Mesothelial cell of epicardium (in vitro differentiated cells): ENCODE results near the gene TCIRG1. TPM values are rescaled to one million over a fixed set of nuclear protein-coding genes. Genes with fewer than 3 reads are reported as not detected.
A peak's percentile ranks its signal among the peaks of the same experiment; 100 is the strongest.

ENCODE experiments used
- DNase-seq, 2 experiments: peaks; one replicate each; pipeline ENCODE4 v3.0.0; 2021; ENCODE audit warnings: low spot score in 2 of 2; ENCODE audit not compliant: unreplicated experiment in 2 of 2
- H3K27ac Mint-ChIP-seq: 2 replicates; pipeline ENCODE4 v1.8.0; 2021; ENCODE audit warnings: mixed read lengths
- H3K27me3 Mint-ChIP-seq: 2 replicates; pipeline ENCODE4 v1.8.0; 2021; ENCODE audit warnings: low read depth, mixed read lengths
- H3K36me3 Mint-ChIP-seq: 2 replicates; pipeline ENCODE4 v1.8.0; 2021; ENCODE audit warnings: mixed read lengths
- H3K4me1 Mint-ChIP-seq: 2 replicates; pipeline ENCODE4 v1.8.0; 2021; ENCODE audit warnings: mixed read lengths
- H3K4me3 Mint-ChIP-seq: 2 replicates; pipeline ENCODE4 v1.8.0; 2021; ENCODE audit warnings: mild to moderate bottlenecking, moderate library complexity, mixed read lengths
- H3K9me3 Mint-ChIP-seq: 2 replicates; pipeline ENCODE4 v1.8.0; 2021; ENCODE audit warnings: mixed read lengths
- total RNA-seq: library from RNA; stranded (reverse); gene quantifications from 3 replicates; pipeline ENCODE4 v1.2.1, GENCODE V29; 2021
- TF ChIP-seq, protein P1 (sequence below): fragments of 200-600 bp; sonication (generic); IDR thresholded peaks from one replicate; pipeline ENCODE4 v1.5.0; 2021; ENCODE audit warnings: antibody characterized with exemption; ENCODE audit not compliant: unreplicated experiment

The TCIRG1 gene
- total RNA-seq, 1 donor from 2014 or later: 60.0 TPM

DNA sequence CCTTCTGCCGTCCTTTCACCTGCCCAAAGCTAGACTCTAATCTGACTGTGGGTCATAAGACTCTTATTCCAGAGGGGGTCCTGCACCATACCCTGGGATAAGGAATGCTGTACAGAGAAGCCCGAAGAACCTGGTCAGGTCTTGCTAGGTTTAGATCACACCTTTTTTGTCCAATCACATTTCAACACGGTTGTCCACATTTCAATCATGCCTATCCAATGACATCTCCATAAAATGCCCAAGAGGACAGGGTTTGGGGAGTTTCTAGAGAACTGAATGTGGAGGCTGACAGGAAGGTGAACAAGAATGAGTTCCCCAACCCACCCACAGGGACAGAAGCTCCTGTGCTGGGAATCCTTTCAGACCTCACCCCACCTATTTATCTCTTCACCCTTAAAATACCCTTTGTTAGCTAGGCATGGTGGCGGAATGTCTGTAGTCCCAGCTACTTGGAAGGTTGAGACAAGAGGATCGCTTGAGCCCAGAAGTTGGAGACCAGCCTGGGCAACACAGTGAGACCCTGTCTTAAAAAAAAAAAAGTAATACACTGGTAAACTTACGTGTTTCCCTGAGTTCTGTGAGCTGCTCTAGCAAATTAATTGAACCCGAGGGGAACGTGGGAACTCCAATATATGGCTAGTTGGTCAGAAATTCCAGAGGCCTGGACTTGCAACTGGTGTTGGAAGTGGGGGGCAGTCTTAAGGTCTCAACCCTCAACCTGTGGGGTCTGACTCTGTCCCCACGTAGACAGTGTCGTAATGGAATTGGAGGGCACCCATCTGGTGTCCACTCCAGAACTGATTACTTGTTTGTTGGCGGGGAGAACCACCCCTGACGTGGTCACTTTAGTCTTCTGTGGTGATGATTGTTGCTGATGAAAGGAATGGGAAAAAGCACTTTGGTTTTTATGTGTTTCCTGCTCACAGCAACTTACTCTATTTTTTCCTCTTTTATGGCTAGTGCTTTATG lies 17.8 kb downstream of the TCIRG1 start:
- H3K4me1 Mint-ChIP-seq: no peaks in the 10 kb centered on the region
- TF ChIP-seq, protein P1, sequence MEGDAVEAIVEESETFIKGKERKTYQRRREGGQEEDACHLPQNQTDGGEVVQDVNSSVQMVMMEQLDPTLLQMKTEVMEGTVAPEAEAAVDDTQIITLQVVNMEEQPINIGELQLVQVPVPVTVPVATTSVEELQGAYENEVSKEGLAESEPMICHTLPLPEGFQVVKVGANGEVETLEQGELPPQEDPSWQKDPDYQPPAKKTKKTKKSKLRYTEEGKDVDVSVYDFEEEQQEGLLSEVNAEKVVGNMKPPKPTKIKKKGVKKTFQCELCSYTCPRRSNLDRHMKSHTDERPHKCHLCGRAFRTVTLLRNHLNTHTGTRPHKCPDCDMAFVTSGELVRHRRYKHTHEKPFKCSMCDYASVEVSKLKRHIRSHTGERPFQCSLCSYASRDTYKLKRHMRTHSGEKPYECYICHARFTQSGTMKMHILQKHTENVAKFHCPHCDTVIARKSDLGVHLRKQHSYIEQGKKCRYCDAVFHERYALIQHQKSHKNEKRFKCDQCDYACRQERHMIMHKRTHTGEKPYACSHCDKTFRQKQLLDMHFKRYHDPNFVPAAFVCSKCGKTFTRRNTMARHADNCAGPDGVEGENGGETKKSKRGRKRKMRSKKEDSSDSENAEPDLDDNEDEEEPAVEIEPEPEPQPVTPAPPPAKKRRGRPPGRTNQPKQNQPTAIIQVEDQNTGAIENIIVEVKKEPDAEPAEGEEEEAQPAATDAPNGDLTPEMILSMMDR: no peak
- no peaks in the 10 kb centered on the region for H3K27me3 Mint-ChIP-seq
- DNase-seq: no peak
- peaks cover 39% of the 10 kb centered on the region for H3K36me3 Mint-ChIP-seq
- no peaks in the 10 kb centered on the region for H3K9me3 Mint-ChIP-seq
- H3K27ac Mint-ChIP-seq: peak overlapping the region; percentile 27
- H3K4me3 Mint-ChIP-seq: no peak overlapping the region

DNA sequence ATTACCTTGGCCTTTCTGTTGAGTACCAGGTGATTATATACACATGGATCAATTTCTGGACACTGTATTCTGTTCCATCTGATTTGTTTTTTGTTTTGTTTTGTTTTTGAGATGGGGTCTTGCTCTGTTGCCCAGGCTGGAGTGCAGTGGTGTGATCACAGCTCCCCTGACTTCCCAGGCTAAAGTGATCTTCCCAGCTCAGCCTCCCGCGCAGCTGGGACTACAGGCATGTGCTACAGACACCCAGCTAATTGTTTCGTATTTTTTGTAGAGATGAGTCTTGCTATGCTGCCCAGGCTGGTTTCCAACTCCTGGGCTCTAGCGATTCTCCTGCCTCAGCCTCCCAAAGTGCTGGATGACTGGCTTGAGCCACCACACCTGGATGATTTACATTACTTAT lies 19.0 kb downstream of the TCIRG1 start:
- no peaks in the 10 kb centered on the region for H3K27me3 Mint-ChIP-seq
- TF ChIP-seq, protein P1: no peak
- no peak overlapping the region for H3K27ac Mint-ChIP-seq
- DNase-seq: no peak
- H3K9me3 Mint-ChIP-seq: no peaks in the 10 kb centered on the region
- no peaks in the 10 kb centered on the region for H3K4me1 Mint-ChIP-seq
- H3K36me3 Mint-ChIP-seq: peaks cover 46% of the 10 kb centered on the region
- H3K4me3 Mint-ChIP-seq: no peak overlapping the region

DNA sequence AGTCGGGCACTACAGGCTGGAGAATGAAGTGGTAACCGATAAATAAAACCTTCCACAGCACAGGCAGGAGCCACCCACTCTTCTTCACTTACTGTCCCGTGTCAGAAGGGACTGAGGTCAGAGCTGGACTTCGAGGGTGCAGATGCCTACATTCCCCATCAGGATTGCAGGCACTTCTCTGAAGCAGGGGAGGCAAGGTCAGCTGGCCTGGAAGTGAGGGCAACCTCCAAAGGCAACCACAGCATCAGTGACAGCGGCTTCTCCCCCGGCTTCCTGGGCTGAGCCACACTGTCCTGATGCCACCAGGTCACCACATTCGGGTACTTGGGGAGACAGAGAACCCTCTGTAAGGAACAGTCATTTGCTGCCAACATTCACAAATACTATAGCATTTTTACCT lies 22.7 kb downstream of the TCIRG1 start:
- Mint-ChIP-seq H3K27me3 (no peaks in the 10 kb centered on the region), H3K4me3 (no peak overlapping the region), H3K27ac (no peak overlapping the region), H3K9me3 (no peaks in the 10 kb centered on the region), H3K4me1 (no peaks in the 10 kb centered on the region), H3K36me3 (peaks cover 59% of the 10 kb centered on the region)
- no peak for DNase-seq
- TF ChIP-seq, protein P1: no peak

DNA sequence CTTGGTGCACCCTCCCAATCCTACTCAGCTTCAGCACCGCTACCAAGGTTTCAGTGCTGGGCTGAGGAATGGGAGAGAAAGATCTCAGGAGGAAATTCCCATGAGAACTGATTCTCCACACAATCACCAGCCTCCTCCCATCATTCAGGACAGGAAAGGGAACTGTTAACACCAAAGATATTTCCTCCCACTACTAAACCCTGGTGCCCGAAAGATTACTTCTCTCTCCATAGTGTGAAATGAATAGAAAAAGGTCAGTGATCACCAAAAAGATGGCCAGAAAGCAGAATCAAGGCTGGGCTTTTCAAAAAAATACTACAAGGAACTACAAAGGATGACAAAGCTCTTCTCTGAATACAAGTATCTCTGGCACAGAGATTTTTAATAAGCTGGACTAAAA lies 26.1 kb downstream of the TCIRG1 start:
- no peaks in the 10 kb centered on the region for H3K4me1 Mint-ChIP-seq
- TF ChIP-seq, protein P1: no peak
- no peak overlapping the region for H3K27ac Mint-ChIP-seq
- no peak overlapping the region for H3K4me3 Mint-ChIP-seq
- peaks cover 55% of the 10 kb centered on the region for H3K36me3 Mint-ChIP-seq
- no peaks in the 10 kb centered on the region for H3K27me3 Mint-ChIP-seq
- H3K9me3 Mint-ChIP-seq: no peaks in the 10 kb centered on the region
- DNase-seq: no peak

DNA sequence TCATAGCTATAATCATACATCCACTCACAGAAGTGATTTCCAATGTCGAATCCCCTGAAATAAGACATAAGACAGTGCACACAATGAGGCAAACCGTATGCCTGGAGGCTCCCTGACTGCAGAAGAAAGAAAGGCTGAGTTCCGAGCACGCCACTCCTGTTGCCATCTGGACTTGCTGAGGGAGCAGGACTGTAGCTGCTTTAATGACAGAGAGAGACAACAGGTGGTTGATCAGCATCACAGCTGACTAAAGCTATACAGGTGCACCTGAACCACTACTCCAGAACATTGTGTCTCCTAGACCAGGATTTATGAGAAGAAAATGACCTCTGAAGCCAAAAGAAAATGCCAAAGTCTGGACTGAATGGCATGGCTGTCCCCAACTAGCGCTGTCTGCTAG lies 27.0 kb downstream of the TCIRG1 start:
- Mint-ChIP-seq H3K36me3 (peaks cover 55% of the 10 kb centered on the region), H3K27ac (no peak overlapping the region)

More for the DNA sequence above, 27.0 kb downstream of the TCIRG1 start:
- Mint-ChIP-seq H3K4me3 (no peak overlapping the region), H3K9me3 (no peaks in the 10 kb centered on the region), H3K27me3 (no peaks in the 10 kb centered on the region), H3K4me1 (no peaks in the 10 kb centered on the region)
- TF ChIP-seq, protein P1: no peak
- DNase-seq: no peak
